HG03064 (cell line): ENCODE data around the gene MAN2B1.
A peak's percentile ranks its signal among the peaks of the same experiment; 100 is the strongest.
"Not testable (repeated sequence)": the region's sequence is repeated elsewhere in the genome, so short reads cannot be mapped to it uniquely, and the experiment has no call there.

Experiments
- ATAC-seq: cut with Tn5 transposase; IDR thresholded peaks from one replicate; pipeline ENCODE4 v1.9.1; 2021; ENCODE audit warnings: low read depth; ENCODE audit not compliant: unreplicated experiment

MAN2B1 gene

GRCh38 chr19:12626958-12627357, 39.6 kb downstream of the MAN2B1 start:
- no peak for ATAC-seq

DNA sequence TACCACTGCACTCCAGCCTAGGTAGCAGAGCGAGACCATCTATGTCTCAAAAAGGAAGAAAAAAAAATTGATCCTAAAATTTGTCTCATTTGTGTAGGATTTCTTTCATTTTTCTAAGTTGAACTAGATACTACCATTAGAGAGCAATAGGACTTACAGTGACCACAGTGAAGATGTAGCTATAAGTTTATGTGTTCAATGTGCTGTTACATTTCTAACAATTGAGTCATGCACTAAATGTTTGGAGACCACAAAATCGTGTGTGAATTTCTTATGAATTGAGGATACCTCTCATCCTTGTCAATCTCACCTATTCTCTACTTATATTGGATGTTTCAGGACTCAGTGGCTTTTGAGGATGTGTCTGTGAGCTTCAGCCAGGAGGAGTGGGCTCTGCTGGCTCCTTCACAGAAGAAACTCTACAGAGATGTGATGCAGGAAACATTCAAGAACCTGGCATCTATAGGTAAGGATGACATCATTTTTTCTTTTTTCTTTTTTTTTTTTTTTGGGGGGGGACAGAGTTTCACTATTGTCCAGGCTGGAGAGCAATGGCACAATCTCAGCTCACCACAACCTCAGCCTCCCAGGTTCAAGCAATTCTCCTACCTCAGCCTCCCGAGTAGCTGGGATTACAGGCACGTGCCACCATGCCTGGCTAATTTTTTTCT, 43.0 kb downstream of the MAN2B1 start:
- ATAC-seq: no peak

DNA sequence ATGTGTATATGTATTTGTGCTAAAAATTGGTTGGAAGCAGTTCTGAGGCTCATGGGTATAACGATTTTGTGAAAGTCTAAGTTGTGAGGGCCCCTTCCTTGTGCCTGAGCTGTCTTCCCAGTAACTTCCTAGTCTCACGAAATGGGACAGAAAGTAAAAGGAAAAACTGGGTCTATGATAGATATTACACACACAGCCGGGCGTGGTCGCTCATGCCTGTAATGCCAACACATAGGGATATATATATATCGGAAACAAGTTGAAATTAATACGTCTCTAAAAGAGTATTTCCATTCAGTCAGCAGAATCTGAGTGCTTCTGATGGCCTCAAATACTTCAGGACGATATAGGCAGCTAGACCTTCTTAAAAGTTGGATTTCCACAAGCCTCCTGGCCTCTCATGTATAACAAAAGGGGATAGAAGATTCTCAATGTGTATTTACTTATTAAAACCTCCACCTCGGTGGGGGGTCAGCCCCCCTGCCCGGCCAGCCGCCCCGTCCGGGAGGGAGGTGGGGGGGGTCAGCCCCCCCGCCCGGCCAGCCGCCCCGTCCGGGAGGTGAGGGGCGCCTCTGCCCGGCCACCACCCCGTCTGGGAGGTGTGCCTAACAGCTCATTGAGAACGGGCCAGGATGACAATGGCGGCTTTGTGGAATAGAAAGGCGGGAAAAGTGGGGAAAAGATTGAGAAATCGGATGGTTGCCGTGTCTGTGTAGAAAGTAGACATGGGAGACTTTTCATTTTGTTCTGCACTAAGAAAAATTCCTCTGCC, 45.1 kb downstream of the MAN2B1 start:
- not testable (repeated sequence) for ATAC-seq

DNA sequence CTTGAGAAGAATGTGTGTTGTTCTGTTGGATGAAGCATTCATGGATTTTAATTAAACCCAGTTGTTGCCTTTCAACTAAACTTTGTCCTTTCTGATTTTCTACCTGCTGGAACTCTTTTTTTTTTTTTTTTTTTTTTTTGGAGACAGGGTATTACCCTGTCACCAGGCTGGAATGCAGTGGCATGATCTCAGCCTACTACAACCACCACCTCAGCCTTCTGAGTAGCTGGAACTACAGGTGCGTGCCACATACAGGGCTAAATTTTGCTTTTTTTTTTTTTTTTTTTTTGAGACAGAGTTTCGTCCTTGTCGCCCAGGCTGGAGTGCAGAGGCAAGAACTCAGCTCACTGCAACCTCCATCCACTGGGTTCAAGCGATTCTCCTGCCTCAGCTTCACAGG, 48.9 kb downstream of the MAN2B1 start:
- no peak for ATAC-seq

DNA sequence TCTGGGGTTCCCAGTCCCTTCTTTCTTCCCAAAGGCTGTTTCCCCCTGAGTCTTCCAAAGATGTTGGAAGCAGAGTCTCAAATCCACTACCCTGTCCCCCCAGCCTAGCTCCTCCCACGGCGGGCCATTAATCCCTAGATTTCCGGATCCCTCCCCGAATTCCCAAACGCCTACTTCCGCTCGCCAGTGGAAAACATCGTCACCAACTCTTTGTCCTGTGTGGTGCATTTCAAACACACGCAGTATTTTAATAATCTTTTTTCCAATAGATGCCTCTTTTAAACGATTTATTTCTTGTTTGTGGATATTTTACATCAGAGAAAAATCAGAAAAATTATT, 55.2 kb downstream of the MAN2B1 start:
- no peak for ATAC-seq

DNA sequence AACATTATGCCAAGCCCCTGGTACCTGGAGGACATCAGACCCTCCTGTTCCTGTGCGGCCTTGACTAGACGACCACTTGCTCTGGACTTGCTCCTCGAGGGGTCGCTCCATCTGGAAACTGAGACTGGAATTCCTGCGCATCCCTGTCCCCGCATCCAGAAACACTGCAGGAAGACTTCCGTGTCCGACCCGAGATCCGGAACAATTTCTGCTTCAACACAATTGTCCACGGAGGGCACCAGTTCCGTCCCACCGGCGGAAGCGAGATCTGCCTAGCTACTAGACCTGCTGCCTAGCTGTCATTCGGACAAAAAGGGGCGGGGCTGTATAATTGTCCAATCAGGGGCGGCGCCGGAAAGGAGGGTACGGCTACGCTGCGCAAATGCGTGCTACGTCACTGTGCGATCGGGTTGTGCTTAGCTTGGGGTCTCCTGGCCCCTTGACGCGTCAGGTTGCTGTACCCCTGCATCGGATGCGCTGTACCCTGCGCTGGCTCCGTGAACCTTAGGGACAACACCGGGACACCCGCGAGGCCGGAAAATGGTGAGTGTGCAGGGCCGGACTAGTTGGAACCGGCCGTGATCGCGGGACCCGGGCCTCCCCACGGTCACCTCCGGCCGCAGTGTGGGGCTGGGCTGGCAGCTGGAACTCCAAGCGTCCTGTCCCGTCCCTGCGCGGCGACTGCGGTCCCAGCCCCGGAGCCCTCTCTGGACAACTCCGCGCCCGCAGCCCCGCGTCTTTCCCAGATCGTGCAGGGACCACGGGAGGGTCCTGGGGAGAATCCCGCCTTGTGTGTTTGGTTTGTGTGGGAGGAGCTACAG, 55.8 kb downstream of the MAN2B1 start, which contains the start of the genes ZNF490 and ZNF791:
TSS of gene ZNF490 (minus strand) at position 274 of the 821 bp plus-strand sequence. CDS start at position 141, 133 bp downstream.
TSS of gene ZNF791 (plus strand) at position 381 of the 821 bp plus-strand sequence. CDS start at position 541, 160 bp downstream.
- peak; percentile 57 for ATAC-seq

GRCh38 chr19:12607631-12608030, 58.9 kb downstream of the MAN2B1 start:
- no peak for ATAC-seq

DNA sequence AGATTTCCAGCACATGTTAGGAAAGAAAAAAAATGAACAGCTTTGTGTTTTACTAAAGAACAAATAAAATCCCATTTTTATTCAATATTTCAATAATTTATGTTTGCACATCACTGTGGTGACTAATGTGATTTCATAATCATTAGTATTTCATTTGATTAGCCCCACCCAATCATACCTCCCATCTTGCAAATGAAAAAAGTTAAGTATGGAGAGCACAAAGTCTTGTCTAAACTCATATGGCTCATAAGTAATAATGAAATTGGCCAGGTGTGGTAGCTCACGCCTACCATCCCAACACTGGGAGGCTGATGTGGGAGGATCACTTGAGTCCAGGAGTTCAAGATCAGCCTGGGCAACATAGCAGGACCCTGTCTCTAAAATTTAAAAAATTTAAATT, 59.7 kb downstream of the MAN2B1 start:
- no peak for ATAC-seq

DNA sequence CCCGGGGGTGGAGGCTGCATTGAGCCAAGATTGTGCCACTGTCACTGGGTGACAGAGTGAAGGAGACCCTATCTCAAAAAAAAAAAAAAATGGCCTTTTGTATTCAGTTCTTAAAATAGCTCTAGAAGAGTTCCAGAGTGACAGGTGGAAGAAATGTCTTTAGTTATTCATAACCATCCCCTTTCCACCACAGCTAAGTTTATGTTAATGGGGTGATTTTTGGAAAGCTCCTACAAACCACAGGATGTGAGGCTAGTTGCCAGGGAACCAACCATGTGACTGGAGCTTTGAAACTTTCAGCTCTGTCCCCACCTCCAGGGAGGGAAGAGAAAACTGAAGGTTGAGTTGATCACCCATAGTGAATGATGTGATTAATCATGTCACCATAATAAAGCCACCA, 62.8 kb downstream of the MAN2B1 start:
- ATAC-seq: no peak

DNA sequence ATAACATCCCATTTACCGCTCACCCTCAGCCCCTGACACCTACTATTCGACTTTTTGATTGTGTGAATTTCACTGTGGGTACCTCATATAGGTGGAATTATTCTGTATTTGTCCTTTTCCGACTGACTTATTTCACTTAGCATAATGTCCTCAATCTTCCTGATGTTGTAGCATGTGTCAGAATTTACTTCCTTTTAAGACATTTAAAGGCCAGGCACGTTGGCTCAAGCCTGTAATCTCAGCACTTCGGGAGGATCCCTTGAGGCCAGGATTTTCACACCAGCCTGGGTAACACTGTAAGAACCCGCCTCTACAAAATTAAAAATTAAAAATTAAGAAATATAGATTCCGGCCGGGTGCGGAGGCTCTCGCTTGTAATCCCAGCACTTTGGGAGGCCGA, 68.9 kb downstream of the MAN2B1 start:
- ATAC-seq: no peak

GRCh38 chr19:12596927-12597548, 69.5 kb downstream of the MAN2B1 start:
- ATAC-seq: no peak
